AG10803 (cell line): ENCODE data around the gene ELOVL7.
"Not testable (repeated sequence)": the region's sequence is repeated elsewhere in the genome, so short reads cannot be mapped to it uniquely, and the experiment has no call there.

ENCODE experiments used
- DNase-seq: peaks from one replicate; pipeline ENCODE4 v3.0.0; 2010; ENCODE audit warnings: low read depth
- H3K4me3 ChIP-seq: 2 replicates; pipeline ENCODE4 v1.5.1; 2011; ENCODE audit warnings: mild to moderate bottlenecking, low read length, control low read depth
- CTCF ChIP-seq: conservative IDR thresholded peaks from 2 replicates; pipeline ENCODE4 v1.5.1; 2011; ENCODE audit warnings: mild to moderate bottlenecking, low read length, control low read depth, inconsistent platforms

Gene ELOVL7

GRCh38 chr5:60727033-60727679, 116.9 kb downstream of the ELOVL7 start:
- no peak for TF ChIP-seq CTCF

GRCh38 chr5:60724126-60724525, 119.9 kb downstream of the ELOVL7 start:
- no peak overlapping the region for H3K4me3 ChIP-seq
- TF ChIP-seq CTCF: no peak
- no peak for DNase-seq

More at GRCh38 chr5:60727033-60727679, 116.9 kb downstream of the ELOVL7 start:
- DNase-seq: no peak
- H3K4me3 ChIP-seq: no peak overlapping the region

GRCh38 chr5:60722416-60722815, 121.7 kb downstream of the ELOVL7 start:
- DNase-seq: no peak
- no peak overlapping the region for H3K4me3 ChIP-seq
- TF ChIP-seq CTCF: no peak

GRCh38 chr5:60719329-60719728, 124.7 kb downstream of the ELOVL7 start:
- no peak for DNase-seq
- TF ChIP-seq CTCF: no peak
- H3K4me3 ChIP-seq: no peak overlapping the region

- no peak for TF ChIP-seq CTCF
- DNase-seq: no peak
- no peak overlapping the region for H3K4me3 ChIP-seq
Observed at GRCh38 chr5:60718166-60718892, 125.7 kb downstream of the ELOVL7 start.

GRCh38 chr5:60715201-60715928, 128.7 kb downstream of the ELOVL7 start:
- H3K4me3 ChIP-seq, DNase-seq: not testable (repeated sequence)

- no peak overlapping the region for H3K4me3 ChIP-seq
- TF ChIP-seq CTCF: no peak
Observed at GRCh38 chr5:60712950-60713349, 131.1 kb downstream of the ELOVL7 start.

GRCh38 chr5:60711892-60712291, 132.2 kb downstream of the ELOVL7 start:
- not testable (repeated sequence) for DNase-seq, H3K4me3 ChIP-seq

More at GRCh38 chr5:60712950-60713349, 131.1 kb downstream of the ELOVL7 start:
- no peak for DNase-seq
